K562 (cell line): ENCODE results near the gene CREB5.

ENCODE experiments used
- CC2D1A ChIP-seq: fragments of 450-650 bp; IDR thresholded peaks from 2 replicates; pipeline ENCODE4 v1.6.1; 2017; ENCODE audit warnings: mild to moderate bottlenecking
- CREM ChIP-seq: IDR thresholded peaks from 2 replicates; pipeline ENCODE4 v1.6.1; 2014; ENCODE audit warnings: antibody characterized with exemption, low read depth
- CTCF ChIP-seq, 3 experiments: IDR thresholded peaks in 2 of 3; conservative IDR thresholded peaks in 1 of 3; 2 replicates each; pipeline ENCODE4 v1.5.1; 2011 to 2012; ENCODE audit warnings: low read length in 3 of 3, mild to moderate bottlenecking in 3 of 3, control low read depth in 2 of 3, improper control_type of control experiment in 1 of 3, inconsistent platforms in 1 of 3, low read depth in 1 of 3, mixed read lengths in 1 of 3, moderate library complexity in 1 of 3; ENCODE audit not compliant: insufficient read depth in 2 of 3
- E2F1 ChIP-seq: sonication (generic); formaldehyde crosslinking; IDR thresholded peaks from 2 replicates; pipeline ENCODE4 v1.8.1; 2023; ENCODE audit warnings: mild to moderate bottlenecking, missing genetic modification reagents, moderate library complexity
- MAFF ChIP-seq: IDR thresholded peaks from 2 replicates; pipeline ENCODE4 v1.6.1; 2012; ENCODE audit warnings: low read length, improper control_type of control experiment
- PHF8 ChIP-seq: fragments of 200-600 bp; sonication (generic); IDR thresholded peaks from 2 replicates; pipeline ENCODE4 v1.6.1; 2012; ENCODE audit warnings: mixed run types, mild to moderate bottlenecking, inconsistent platforms, low read length, moderate library complexity, borderline replicate concordance
- SMC3 ChIP-seq: conservative IDR thresholded peaks from 2 replicates; pipeline ENCODE4 v1.6.1; 2011; ENCODE audit warnings: low read depth, low read length, improper control_type of control experiment; ENCODE audit not compliant: insufficient read depth
- TBP ChIP-seq: optimal IDR thresholded peaks from 2 replicates; pipeline ENCODE3; 2011; ENCODE audit warnings: low read depth, low read length, improper control_type of control experiment
- ZFX ChIP-seq: sonication (generic); formaldehyde crosslinking; IDR thresholded peaks from 2 replicates; pipeline ENCODE4 v1.8.0; 2022; ENCODE audit warnings: mild to moderate bottlenecking, missing genetic modification reagents, moderate library complexity

GRCh38 chr7:28747854-28748253 is 335.5 kb downstream of the CREB5 start:
- no peak for TF ChIP-seq CREM
- no peak for TF ChIP-seq CTCF (IDR thresholded peaks at IDR 0.05 in 2 of 3, conservative IDR thresholded peaks at IDR 0.05 in 1 of 3; ENCODE audit: insufficient read depth in 2 of 3, low read depth in 1 of 3, low read length in 3 of 3)
- no peak for TF ChIP-seq ZFX (CRISPR knock-in tag)
- no peak for TF ChIP-seq TBP
- TF ChIP-seq CC2D1A = no peak
- no peak for TF ChIP-seq MAFF
- TF ChIP-seq PHF8 = no peak
- no peak for TF ChIP-seq SMC3
- no peak for TF ChIP-seq E2F1 (CRISPR knock-in tag)
